ENCODE data around the gene UBE3D.

GRCh38 chr6:82951389-82951788 lies 114.3 kb downstream of the UBE3D start:
- TF ChIP-seq POLR2A (IDR thresholded peaks at IDR 0.05; ENCODE audit: low read depth, low read length) (no peak), CTCF (conservative IDR thresholded peaks at IDR 0.05; ENCODE audit: low read depth, low read length) (no peak), CHD1 (IDR thresholded peaks at IDR 0.05; ENCODE audit: low read depth, low read length) (no peak), MAZ (IDR thresholded peaks at IDR 0.05; ENCODE audit: borderline replicate concordance, low read depth, low read length) (no peak), MXI1 (IDR thresholded peaks at IDR 0.05; ENCODE audit: borderline replicate concordance, low read depth, low read length) (no peak), USF2 (IDR thresholded peaks at IDR 0.05; ENCODE audit: low read depth, low read length) (no peak), ELK1 (IDR thresholded peaks at IDR 0.05; ENCODE audit: borderline replicate concordance, low read depth, low read length) (no peak), CEBPB (IDR thresholded peaks at IDR 0.05; ENCODE audit: low read depth, low read length) (no peak), RAD21 (IDR thresholded peaks at IDR 0.05; ENCODE audit: low read length) (no peak), SMC3 (IDR thresholded peaks at IDR 0.05; ENCODE audit: low read depth, low read length) (no peak), RCOR1 (IDR thresholded peaks at IDR 0.05; ENCODE audit: insufficient replicate concordance, low read length) (no peak)

Data from IMR-90 (cell line).